Liver (tissue), 9 donors: ENCODE results near the gene CD79A. TPM values are rescaled to one million over a fixed set of nuclear protein-coding genes. Genes with fewer than 3 reads are reported as not detected.

Experiments
- DNase-seq: peaks from one replicate; pipeline ENCODE4 v3.0.0-alpha.2; 2017; ENCODE audit warnings: low spot score
- H3K27ac ChIP-seq, 2 donors: one replicate each; pipeline ENCODE4 v1.7.0; 2013; ENCODE audit warnings: inconsistent platforms in 2 of 2, low read length in 2 of 2, control low read depth in 1 of 2, low read depth in 1 of 2, mild to moderate bottlenecking in 1 of 2
- H3K27me3 ChIP-seq, 4 donors: one replicate each; pipeline versions ENCODE4 v1.6.1 to v1.7.0; 2013; ENCODE audit warnings: low read length in 3 of 4, inconsistent platforms in 1 of 4, mild to moderate bottlenecking in 1 of 4, moderate library complexity in 1 of 4; ENCODE audit not compliant: control insufficient read depth in 4 of 4, insufficient read depth in 4 of 4
- H3K36me3 ChIP-seq, 4 donors: one replicate each; pipeline versions ENCODE4 v1.6.1 to v1.7.0; 2013; ENCODE audit warnings: low read length in 3 of 4, mild to moderate bottlenecking in 3 of 4, low read depth in 1 of 4, moderate library complexity in 1 of 4; ENCODE audit not compliant: control insufficient read depth in 4 of 4, insufficient read depth in 3 of 4
- H3K4me1 ChIP-seq, 4 donors: one replicate each; pipeline versions ENCODE4 v1.6.1 to v1.7.0; 2013; ENCODE audit warnings: low read length in 3 of 4, mild to moderate bottlenecking in 3 of 4, moderate library complexity in 1 of 4; ENCODE audit not compliant: control insufficient read depth in 4 of 4, insufficient read depth in 4 of 4
- H3K4me3 ChIP-seq, 3 donors: one replicate each; pipeline versions ENCODE4 v1.6.1 to v1.7.0; 2013; ENCODE audit warnings: low read length in 3 of 3, control low read depth in 1 of 3, low read depth in 1 of 3, mild to moderate bottlenecking in 1 of 3
- H3K9ac ChIP-seq, 2 donors: one replicate each; pipeline ENCODE4 v1.7.0; 2013; ENCODE audit warnings: low read length in 2 of 2, mild to moderate bottlenecking in 2 of 2, moderate library complexity in 2 of 2, control low read depth in 1 of 2, low read depth in 1 of 2
- H3K9me3 ChIP-seq, 4 donors: one replicate each; pipeline versions ENCODE4 v1.6.1 to v1.7.0; 2013; ENCODE audit warnings: low read length in 3 of 4; ENCODE audit not compliant: control insufficient read depth in 4 of 4
- CTCF ChIP-seq: fragments of 150-350 bp; IDR thresholded peaks from 2 replicates; pipeline ENCODE4 v1.5.1; 2017; ENCODE audit warnings: improper control_type of control experiment, low read depth, low read length; ENCODE audit not compliant: missing input control
- EGR1 ChIP-seq, 2 donors: IDR thresholded peaks; 2 replicates each; pipeline ENCODE4 v1.6.1; 2016 to 2018; ENCODE audit warnings: antibody characterized with exemption in 2 of 2, low read depth in 2 of 2
- FOXA2 ChIP-seq: IDR thresholded peaks from 2 replicates; pipeline ENCODE4 v1.6.1; 2016; ENCODE audit warnings: antibody characterized with exemption
- GABPA ChIP-seq, 2 donors: IDR thresholded peaks in 1 of 2; conservative IDR thresholded peaks in 1 of 2; 2 replicates each; pipeline ENCODE4 v1.6.1; 2016; ENCODE audit warnings: antibody characterized with exemption in 2 of 2, mild to moderate bottlenecking in 1 of 2, moderate library complexity in 1 of 2
- HNF4G ChIP-seq: IDR thresholded peaks from 2 replicates; pipeline ENCODE4 v1.6.1; 2016; ENCODE audit warnings: antibody characterized with exemption
- JUND ChIP-seq, 2 donors: IDR thresholded peaks; 2 replicates each; pipeline ENCODE4 v1.6.1; 2016; ENCODE audit warnings: antibody characterized with exemption in 2 of 2
- MAX ChIP-seq: IDR thresholded peaks from 2 replicates; pipeline ENCODE4 v1.6.1; 2016; ENCODE audit warnings: antibody characterized with exemption
- NR2F2 ChIP-seq: IDR thresholded peaks from 2 replicates; pipeline ENCODE4 v1.6.1; 2016; ENCODE audit warnings: antibody characterized with exemption
- RAD21 ChIP-seq, 2 donors: IDR thresholded peaks; 2 replicates each; pipeline ENCODE4 v1.6.1; 2016; ENCODE audit warnings: antibody characterized with exemption in 2 of 2, mild to moderate bottlenecking in 2 of 2
- REST ChIP-seq: IDR thresholded peaks from 2 replicates; pipeline ENCODE4 v1.6.1; 2016; ENCODE audit warnings: antibody characterized with exemption, mild to moderate bottlenecking
- TAF1 ChIP-seq: conservative IDR thresholded peaks from 2 replicates; pipeline ENCODE4 v1.6.1; 2016; ENCODE audit warnings: antibody characterized with exemption, mild to moderate bottlenecking
- YY1 ChIP-seq: IDR thresholded peaks from 2 replicates; pipeline ENCODE4 v1.6.1; 2016; ENCODE audit warnings: antibody characterized with exemption, mild to moderate bottlenecking
- WGBS: extraction: QIAGEN DNeasy Blood & Tissue Kit; methylation state at CpG from one replicate; pipeline ENCODE4 v1.1.7; 2013; 5-methylcytosine and 5-hydroxymethylcytosine counted together
- polyA plus RNA-seq, 2 donors: library from polyadenylated mRNA; stranded (reverse) in 1 of 2; unstranded in 1 of 2; fragments of 200-250 nt in 1 of 2; fragments of >200 nt in 1 of 2; fragmentation: Nextera tagmentation in 1 of 2; extraction: Ambion mirVana in 1 of 2; gene quantifications; one replicate each; pipeline versions ENCODE4 v1.2.1 to v1.2.3, GENCODE V29; 2013 to 2015
- total RNA-seq, 2 donors: library from RNA; depleted of rRNA; stranded (reverse); fragments of >200 nt; gene quantifications; one replicate each; pipeline ENCODE4 v1.2.3, GENCODE V29; 2014
- TF ChIP-seq, protein P1 (sequence below): IDR thresholded peaks from 2 replicates; pipeline ENCODE4 v1.6.1; 2016; ENCODE audit warnings: antibody characterized with exemption
- donor health status: healthy.
- donor health status: healthy.
- donor health status: healthy.
- donor health status: healthy.
- donor health status: healthy.

CD79A gene
- total and polyA plus RNA-seq, 4 donors, result 0.43 to 5.0 (median 2.0) TPM

- Histone ChIP-seq H3K27me3 (peaks cover 0 to 14% (median 3%) of the 10 kb centered on the region in 4 donors), H3K27ac (no peak overlapping the region), H3K9ac (no peak overlapping the region), H3K36me3 (no peaks in the 10 kb centered on the region), H3K4me3 (no peak overlapping the region), H3K9me3 (no peaks in the 10 kb centered on the region), H3K4me1 (peaks cover 1 to 2% (median 2%) of the 10 kb centered on the region in 4 donors)
- DNase-seq, result no peak
- 39% methylated on average over 6 of the region's 6 CpGs for WGBS
- TF ChIP-seq CTCF (no peak), GABPA (IDR thresholded peaks at IDR 0.05 in 1 of 2, conservative IDR thresholded peaks at IDR 0.05 in 1 of 2) (no peak), YY1 (no peak), REST (no peak), HNF4G (no peak), NR2F2 (no peak), EGR1 (IDR thresholded peaks at IDR 0.05; ENCODE audit: low read depth in 2 of 2) (no peak)
These were observed 46.1 kb downstream of the CD79A start for GRCh38 chr19:41923045-41923788.

GRCh38 chr19:41924151-41925145, 47.4 kb downstream of the CD79A start:
- WGBS, result 46% methylated on average over 13 of the region's 13 CpGs
- no peak for DNase-seq
- TF ChIP-seq, protein P1, sequence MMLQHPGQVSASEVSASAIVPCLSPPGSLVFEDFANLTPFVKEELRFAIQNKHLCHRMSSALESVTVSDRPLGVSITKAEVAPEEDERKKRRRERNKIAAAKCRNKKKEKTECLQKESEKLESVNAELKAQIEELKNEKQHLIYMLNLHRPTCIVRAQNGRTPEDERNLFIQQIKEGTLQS, result no peak
- no peak for TF ChIP-seq HNF4G
- no peak for TF ChIP-seq YY1
- TF ChIP-seq RAD21 (IDR thresholded peaks at IDR 0.05), result no peak
- TF ChIP-seq FOXA2, result no peak
- no peak for TF ChIP-seq JUND (IDR thresholded peaks at IDR 0.05)
- TF ChIP-seq MAX, result no peak
- no peak for TF ChIP-seq TAF1
- TF ChIP-seq EGR1 (IDR thresholded peaks at IDR 0.05; ENCODE audit: low read depth in 2 of 2), result no peak
- Histone ChIP-seq H3K9ac (no peak overlapping the region), H3K9me3 (no peaks in the 10 kb centered on the region), H3K27me3 (peaks cover 0 to 17% (median 4%) of the 10 kb centered on the region in 4 donors), H3K27ac (no peak overlapping the region), H3K4me1 (peaks cover 6 to 11% (median 8%) of the 10 kb centered on the region in 4 donors), H3K36me3 (no peaks in the 10 kb centered on the region), H3K4me3 (no peak overlapping the region)
